Activated CD8-positive, alpha-beta memory T cell treated with anti-CD3 and anti-CD28 coated beads, Interleukin-2, amount 50 U/mL, for 24 hours (primary cell): ENCODE measurements around the gene SYNCRIP.
"Not testable (repeated sequence)": the region's sequence is repeated elsewhere in the genome, so short reads cannot be mapped to it uniquely, and the experiment has no call there.

Experiments used
- DNase-seq: peaks from one replicate; pipeline ENCODE4 v3.0.0-alpha.2; 2020; ENCODE audit errors: extremely low read depth

SYNCRIP gene

DNA sequence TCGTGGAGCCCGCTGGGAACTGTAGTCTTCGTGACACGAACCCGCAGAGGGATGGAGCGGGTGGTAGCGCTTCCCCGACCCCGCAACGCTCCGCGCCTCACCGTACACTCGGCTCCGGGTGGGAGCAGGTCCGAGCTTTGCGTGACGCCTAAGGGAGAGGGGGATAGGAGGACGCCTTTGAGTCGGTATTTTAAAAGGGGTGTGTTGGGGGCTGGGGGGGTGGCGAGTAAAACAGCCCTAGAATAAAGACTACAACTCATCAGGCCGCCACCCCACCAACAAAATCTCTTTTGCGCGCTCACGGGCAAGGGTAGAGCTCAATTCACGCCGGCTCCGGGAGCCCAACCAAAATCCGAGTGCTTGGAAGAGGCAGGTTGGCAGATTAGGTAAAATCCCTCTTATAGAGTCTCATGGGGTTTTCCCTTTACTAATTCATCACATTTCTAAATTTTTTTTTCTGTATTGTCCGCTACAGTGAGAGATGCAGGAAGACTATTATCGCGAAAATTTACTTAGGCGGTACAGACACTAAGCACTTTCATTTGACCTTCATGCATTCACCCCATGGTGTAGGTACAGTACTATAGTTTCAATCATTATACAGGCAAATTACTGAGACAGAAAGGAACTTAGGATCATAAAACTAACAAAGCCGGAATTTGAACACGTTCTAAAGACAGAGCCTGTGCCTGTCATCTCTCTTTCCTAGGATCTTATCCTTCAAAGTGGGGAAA is 48.3 kb downstream of the SYNCRIP start:
- no peak for DNase-seq

DNA sequence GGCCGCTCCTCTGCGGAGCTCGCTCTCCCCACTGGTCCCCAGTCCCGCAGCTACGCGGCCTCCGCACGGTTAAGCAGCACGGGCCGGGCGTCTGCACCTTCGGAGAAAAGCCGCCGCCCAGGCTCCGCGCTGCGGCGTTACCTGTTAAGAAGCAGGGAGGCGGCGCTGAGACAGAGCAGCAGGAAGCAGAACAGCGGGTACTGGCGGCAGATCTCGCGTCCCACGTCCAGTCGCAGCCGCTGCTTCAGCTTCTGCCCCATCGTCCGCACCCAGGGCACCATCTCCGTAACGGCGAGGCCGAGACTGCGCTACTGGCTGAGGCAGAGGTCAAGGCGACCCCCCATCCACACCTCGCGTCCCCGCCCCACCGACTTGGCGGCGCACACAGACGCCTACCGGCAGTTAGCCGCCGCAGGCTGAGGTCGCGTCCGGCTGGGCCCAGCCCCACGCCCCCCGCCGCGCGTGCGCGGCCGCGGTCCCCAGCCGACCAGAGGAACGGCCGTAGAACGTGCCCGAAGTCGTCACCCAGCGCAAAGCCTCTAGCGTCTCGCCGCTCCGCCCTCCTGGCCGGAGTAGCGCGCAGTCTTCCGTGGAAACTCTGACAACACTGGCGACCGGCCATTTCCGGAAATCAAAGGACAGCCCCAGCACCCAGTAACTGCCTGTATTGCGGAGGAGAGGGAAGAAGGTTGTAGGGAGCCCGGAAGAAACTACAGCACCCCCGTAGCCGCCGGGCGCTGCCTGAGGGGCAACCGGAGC is 49.1 kb downstream of the SYNCRIP start, which contains the start of gene SNX14:
SNX14 (minus strand) TSS at position 421 of the 759 bp plus-strand sequence; CDS start at position 281, 140 bp downstream.
- DNase-seq: peak; percentile 56

- no peak for DNase-seq
Measured at GRCh38 chr6:85592033-85592432, 50.7 kb downstream of the SYNCRIP start.

DNA sequence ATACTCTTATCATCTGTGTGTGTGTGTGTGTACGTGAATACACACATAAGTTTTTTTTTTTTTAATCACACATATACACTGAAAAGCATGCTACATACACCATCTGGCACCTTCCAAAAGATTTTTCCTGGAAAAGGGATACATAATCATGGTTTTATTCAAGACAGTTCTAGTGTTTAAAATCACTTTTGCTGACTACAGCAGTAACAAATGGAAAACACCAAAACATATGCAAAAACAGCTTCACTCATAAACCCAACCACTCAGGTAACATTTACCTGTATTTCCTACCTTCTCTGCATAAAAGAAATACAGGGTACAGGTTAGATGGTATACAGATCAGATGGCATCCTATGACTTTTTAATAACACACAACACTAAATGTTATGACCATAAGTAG is 51.5 kb downstream of the SYNCRIP start:
- DNase-seq: no peak

GRCh38 chr6:85585741-85586140 is 56.9 kb downstream of the SYNCRIP start:
- DNase-seq: no peak

DNA sequence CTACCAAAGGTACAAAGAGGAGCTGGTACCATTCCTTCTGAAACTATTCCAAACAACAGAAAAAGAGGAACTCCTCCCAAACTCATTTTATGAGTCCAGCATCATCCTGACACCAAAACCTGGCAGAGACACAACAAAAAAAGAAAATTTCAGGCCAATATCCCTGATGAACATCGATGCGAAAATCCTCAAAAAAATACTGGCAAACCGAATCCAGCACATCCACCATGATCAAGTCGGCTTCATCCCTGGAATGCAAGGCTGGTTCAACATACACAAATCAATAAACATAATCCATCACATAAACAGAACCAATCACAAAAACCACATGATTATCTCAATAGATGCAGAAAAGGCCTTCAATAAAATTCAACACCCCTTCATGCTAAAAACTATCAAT is 59.9 kb downstream of the SYNCRIP start:
- not testable (repeated sequence) for DNase-seq

DNA sequence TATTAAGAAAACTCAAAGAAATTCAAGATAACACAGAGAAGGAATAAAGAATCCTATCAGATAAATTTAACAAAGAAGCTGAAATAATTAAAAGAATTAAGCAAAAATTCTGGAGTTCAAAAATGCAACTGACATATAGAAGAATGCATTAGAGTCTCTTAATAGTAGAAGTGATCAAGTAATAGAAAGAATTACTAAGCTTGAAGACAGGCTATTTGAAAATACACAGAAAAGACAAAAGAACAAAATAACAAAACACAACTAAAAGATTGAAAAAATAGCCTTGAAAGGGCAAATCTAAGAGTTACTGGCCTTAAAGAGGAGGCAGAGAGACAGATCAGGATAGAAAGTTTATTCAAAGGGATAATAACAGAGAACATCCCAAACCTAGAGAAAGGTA is 61.1 kb downstream of the SYNCRIP start:
- no peak for DNase-seq

DNA sequence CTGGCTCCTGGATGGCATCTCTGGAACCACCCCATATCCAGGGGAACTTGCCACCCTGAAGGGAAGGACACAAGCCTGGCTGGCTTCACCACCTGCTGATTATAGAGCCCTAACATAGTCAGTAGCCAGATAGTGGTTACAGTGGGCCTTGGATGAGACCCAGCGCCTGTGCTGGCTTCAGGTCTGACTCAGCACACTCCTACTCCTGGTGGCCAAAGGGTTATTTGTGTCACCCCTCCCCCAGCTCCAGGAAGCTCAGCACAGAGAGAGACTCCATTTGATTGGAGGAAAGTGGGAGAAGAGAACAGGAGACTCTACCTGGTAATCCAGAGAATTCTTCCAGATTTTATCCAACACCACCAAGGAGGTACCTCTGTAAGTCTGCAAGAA is 61.8 kb downstream of the SYNCRIP start:
- no peak for DNase-seq

DNA sequence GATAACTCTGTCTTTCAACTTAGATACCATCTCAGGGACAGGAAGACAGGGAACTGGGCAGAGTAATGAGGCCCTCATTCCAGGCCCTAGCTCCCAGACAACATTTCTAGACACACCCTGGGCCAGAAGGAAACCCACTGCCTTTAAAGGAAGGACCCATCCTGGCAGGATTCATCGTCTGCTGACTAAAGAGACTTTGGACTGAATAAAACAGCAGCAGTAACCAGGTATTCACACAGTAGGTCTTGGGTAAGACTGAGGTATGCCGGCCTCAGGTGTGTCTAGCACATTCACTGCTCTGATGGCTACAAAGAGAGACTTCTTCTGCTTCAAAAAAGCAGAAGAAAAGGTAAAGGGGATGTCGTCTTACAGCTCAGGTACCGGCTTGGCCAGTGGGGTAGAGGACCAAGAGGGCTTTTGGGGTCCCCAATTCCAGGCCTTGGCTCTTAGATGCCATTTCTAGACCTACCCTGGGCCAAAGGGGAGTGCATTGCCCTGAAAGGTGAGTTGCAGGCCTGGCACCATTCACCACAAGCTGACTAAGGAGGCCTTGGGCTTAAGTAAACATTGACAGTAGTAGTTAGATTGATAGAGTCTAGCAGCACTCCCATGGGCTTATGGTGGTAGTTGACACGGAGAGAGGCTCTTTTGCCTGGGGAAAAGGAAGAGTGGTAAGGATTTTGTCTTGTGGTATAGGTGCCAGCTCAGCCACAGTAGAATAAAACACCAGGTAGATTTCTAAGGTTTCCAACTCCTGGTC is 62.4 kb downstream of the SYNCRIP start:
- no peak for DNase-seq

- no peak for DNase-seq
Measured at GRCh38 chr6:85579581-85579980, 63.1 kb downstream of the SYNCRIP start.

DNA sequence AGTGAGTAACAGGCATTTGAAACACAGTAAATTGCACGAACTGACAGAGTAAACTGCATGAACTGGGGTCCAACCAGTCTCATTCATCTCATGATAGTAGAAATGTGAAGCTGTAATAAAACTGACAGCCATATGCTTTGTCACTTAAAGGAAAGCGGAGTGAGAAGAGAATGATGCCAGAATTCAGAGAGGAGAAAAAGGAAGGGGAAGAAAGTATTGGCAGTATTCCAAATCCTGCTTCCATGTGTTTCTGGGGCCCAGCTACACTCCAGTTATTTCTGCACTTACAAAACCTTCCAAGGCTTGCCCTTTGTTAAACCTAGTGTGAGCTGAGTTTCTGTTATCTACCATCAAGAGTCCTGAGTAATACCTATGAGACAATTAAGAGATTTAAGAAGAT is 66.2 kb downstream of the SYNCRIP start:
- no peak for DNase-seq

DNA sequence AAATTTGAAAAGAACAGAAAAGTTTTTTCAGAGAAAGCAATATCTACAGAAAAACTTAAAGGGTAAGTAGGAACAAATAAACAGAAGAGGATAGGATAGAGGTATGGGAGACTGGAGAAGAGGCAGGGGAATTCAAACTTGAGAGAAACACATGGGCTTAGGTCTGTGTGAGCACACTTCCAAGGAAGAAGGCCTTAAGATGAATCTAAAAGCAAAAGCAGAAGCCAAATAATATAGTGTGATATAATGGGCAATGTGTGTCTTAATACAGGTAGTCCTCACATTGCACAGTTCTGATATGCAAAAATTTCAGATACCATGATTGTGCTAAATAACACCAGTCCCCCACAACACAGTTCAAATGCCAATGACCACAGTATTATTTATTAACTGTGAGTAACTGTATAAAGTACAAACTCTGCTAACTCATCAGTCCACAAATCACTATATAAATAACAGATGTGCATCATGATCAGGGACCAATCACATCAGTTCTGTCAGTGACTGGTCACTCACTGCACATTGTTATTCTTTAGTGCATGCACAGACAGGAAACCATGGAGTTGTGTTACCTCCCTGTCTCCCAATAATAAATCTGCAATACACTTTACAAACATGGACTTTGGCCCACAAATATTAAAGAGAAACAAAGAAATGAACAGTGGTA is 67.6 kb downstream of the SYNCRIP start:
- DNase-seq: no peak

- DNase-seq: no peak
Measured at GRCh38 chr6:85569323-85569722, 73.4 kb downstream of the SYNCRIP start.

GRCh38 chr6:85568411-85568810 is 74.3 kb downstream of the SYNCRIP start:
- DNase-seq: no peak

GRCh38 chr6:85565736-85566135 is 77.0 kb downstream of the SYNCRIP start:
- no peak for DNase-seq

DNA sequence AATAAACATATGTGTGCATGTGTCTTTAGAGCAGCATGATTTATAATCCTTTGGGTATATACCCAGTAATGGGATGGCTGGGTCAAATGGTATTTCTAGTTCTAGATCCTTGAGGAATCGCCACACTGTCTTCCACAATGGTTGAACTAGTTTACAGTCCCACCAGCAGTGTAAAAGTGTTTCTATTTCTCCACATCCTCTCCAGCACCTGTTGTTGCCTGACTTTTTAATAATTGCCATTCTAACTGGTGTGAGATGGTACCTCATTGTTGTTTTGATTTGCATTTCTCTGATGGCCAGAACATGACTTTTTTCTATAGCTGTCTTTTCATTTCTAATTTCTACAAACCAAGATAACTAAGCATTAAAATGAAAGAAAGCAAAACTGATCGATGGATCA is 78.5 kb downstream of the SYNCRIP start:
- DNase-seq: not testable (repeated sequence)
